GM21528 (cell line): ENCODE results near the gene CLDN3.
A peak's percentile ranks its signal among the peaks of the same experiment; 100 is the strongest.
"Not testable (repeated sequence)": the region's sequence is repeated elsewhere in the genome, so short reads cannot be mapped to it uniquely, and the experiment has no call there.

Experiments used
- ATAC-seq: cut with Tn5 transposase; IDR thresholded peaks from one replicate; pipeline ENCODE4 v1.9.1; 2021; ENCODE audit warnings: mild to moderate bottlenecking, moderate library complexity; ENCODE audit not compliant: unreplicated experiment, low FRiP score

CLDN3 gene

DNA sequence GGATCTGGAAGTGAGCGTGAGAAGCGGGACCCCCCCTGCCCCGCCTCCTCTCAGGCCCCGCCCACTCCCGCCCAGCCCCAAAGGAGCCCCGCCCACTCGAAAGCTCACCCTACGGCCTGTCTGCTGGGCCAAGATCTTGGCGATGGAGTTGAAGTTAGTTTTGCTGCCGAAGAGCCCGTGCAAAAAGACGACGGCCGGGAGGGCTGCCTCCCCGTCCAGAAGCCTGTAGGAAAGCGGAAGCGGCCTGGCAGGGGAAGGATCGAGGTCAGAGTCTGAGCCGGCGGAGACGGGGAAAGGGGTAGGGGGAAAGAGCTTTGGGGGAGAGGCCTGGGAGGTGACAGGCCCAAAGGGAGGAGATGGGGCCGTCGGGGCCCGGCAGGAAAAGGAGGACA, 31.9 kb downstream of the CLDN3 start:
- ATAC-seq: peak; percentile 13

DNA sequence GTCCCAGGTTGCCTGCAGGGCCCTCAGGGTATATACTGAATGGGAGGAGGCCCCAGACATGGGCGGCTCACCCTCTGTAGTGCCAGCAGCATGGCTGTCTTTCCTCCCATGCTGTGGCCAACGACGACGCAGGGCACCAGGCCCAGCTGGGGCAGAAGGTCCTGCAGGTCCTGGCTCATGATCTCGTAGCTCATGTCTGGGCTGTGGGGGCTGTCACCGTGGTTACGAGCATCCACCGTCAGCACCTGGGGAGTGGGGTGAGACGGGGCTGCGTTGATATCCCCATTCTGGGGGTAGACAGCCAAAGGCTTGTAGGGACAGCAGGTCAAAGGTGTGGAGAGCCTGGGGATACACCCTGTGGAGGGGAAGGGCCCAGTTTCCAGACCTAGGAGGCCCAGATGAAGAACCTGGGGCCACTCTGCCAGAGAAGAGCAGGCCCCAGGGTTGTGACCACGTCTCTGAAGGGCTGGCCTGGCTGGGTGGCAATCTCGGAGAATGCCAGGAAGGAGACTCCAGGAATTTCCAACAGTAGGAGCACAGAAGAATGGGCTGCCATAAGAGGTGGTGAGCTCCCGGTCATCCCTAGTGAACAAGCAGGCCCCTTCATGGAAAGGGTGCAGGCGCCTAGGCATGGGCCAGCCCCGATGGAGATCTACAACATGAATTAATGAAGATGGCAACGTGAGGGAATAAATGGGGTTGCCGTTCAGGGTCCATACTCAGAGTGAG, 32.4 kb downstream of the CLDN3 start:
- no peak for ATAC-seq

DNA sequence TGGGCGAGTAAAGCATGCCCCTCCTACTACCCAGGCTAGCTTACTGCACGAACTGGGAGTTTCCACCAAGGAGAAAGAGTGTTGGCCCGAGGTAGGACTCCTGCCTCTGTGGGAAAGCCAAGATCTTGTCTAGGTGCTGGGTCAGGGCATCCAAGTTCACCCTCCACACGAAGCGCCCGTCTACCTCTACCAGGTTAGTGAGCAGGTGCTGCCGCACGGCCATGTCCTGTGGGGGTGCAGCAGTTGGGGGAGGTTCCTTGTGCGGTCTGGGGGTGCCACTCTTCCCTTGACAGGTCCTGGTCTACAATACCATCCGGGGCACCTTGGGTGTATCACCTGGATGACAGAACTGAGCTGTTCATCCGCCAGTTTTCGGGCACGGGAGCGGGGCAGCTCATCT, 33.2 kb downstream of the CLDN3 start:
- ATAC-seq: no peak

DNA sequence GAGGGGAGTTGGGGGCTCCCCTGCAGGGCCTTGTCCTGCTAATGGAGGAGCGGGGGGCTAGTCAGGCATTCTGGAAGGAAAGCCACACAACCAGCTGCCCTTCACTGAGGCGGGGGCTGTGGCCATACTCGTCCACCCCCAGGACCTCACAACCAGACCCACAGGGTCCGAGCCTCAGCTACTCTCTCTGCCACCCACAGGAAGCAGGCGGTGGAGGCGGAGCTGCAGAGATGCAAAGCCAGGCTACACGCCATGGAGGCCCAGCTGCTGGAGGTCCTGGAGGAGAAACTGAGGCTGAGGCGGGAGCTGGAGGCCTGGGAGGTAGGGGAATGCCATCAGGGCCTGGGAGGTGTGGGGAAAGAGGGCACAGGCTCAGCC, 34.6 kb downstream of the CLDN3 start:
- ATAC-seq: no peak

DNA sequence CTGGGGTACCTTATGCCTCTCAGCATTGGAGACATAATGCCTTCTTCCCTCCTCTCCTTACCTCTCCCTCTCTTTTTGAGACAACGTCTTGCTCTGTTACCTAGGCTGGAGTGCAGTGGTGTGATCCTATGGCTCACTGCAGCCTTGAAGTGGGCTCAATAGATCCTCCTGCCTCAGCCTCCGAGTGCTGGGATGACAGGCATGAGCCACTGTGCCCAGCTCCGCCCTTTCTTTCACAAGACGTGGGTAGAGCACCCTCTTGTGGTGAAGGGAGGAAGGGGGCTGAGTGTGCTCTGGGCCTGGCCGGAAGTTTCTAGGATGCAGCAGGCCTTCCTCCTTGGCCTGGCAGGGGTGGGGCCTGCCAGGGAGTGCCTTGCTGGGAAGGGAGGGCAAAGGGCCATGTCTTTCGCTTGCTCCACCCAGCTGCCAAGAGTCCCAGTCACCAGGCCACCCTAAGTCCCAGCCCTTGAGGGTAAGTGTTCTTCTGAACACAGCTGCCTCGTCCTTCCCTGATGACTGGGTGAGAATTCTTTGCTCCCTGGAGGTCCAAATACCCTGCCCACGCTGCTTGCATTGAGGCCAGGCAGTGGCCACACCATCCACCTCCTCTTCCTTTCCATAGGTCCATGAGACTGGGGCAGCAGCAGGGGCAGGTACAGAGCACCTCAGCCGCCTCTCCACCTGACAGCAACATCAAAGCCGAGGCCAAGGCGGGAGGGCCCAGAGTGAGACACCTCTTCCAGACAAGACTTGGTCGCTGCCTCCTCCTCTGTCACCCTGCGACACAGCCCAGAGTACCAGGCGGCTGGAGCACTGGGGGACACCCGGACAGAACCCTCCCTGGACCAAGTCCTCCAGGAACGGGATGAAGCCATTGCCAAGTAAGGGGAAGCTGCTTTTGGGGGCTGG, 35.2 kb downstream of the CLDN3 start:
- no peak for ATAC-seq

DNA sequence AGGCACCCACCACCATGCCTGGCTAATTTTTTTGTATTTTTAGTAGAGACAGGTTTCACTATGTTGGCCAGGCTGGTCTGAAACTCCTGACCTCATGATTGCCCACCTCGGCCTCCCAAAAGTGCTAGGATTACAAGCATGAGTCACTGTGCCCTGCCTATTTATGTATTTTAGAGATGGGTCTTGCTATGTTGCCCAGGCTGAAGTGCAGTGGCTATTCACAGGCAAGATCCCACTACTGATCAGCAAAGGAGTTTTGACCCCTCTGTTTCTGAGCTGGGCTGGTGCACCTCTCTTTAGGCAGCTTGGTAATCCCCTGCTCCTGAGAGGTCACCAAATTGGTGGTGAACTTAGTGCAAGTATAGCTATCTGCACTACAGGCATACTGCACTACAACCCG, 37.7 kb downstream of the CLDN3 start:
- ATAC-seq: no peak

DNA sequence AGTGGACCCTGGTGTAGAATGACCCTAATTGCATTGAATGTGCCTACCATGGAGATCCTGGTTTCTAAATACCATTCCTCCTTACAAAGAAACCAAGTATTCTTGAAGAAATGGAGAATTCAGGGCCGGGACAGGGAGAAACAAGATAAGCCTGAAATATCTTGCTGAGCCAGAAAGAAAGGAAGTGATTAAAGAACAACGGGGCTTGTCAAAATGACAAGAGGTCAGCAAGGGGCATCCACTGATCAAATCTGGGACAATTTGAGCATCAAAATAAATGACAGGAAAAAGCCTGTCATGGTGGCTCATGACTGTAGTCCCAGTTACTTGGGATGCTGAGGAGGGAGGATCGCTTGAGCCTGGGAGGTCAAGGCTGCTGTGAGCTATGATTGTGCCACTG, 39.6 kb downstream of the CLDN3 start:
- ATAC-seq: no peak

DNA sequence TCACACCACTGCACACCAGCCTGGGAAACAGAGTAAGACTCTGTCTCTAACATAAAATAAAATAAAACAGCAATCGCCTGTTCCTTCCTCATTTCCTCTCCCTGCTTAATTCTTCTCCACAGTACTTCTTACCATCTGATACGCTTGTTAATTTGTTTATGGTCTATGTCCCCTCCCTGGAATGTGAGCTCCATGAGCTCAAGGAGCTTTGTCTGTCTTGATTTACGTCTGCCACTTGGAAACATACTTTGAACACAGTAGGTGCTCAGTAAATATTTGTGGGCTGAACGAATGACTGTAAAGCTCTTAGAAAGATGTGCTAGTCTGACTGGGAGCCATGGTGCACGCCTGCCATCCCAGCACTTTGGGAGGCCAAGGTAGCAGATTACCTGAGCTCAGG, 41.5 kb downstream of the CLDN3 start:
- no peak for ATAC-seq

DNA sequence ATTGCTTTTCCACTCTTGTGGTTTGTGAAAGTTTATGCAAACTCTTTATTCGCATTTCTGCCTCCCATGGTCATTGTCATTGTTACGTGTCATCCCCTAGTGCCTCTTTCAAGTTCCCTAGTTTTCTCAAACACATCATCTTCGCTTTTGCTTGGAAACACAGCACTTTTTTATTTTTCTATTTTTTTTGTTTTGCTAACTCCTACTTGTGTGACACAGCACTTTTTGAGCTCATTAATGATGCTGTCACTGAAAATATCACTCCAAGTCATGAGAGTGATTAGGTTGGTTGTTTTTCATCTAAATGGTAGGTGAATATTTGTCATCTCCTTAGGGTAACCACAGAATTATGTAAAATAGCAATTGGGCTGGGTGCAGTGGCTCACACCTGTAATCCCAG, 42.1 kb downstream of the CLDN3 start:
- no peak for ATAC-seq

DNA sequence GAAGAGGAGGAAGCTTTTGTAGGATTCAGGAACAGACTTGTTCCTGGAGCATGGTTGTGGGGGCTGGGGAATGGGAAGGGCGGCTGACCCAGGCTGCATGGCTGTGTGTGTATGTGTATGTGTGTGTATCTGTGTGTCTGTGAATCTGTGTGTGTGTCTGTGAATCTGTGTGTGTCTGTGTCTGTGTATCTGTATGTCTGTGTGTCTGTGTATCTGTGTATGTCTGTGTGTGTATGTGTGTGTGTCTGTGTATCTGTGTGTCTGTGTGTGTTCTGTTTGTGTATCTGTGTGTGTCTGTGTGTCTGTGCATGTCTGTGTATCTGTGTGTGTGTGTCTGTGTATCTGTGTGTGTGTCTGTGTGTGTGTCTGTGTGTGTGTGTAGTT, 44.0 kb downstream of the CLDN3 start:
- peak; percentile 38 for ATAC-seq

DNA sequence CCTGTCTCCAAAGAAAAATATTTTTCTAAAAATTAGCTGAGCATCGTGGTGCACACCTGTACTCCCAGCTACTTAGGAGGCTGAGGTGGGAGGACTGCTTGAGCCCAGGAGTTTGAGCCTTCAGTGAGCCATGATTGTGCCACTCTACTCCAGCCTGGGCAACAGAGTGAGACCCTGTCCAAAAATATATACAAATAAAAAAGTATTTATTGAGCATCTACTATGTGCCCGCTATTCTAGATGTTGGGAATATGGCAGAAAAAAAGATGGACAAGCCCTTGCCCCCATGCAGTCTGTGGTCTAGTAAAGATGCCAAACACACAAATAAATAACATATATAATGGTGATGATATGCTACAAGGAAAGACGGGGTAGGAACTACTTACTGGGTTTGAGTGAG, 46.3 kb downstream of the CLDN3 start:
- ATAC-seq: no peak

DNA sequence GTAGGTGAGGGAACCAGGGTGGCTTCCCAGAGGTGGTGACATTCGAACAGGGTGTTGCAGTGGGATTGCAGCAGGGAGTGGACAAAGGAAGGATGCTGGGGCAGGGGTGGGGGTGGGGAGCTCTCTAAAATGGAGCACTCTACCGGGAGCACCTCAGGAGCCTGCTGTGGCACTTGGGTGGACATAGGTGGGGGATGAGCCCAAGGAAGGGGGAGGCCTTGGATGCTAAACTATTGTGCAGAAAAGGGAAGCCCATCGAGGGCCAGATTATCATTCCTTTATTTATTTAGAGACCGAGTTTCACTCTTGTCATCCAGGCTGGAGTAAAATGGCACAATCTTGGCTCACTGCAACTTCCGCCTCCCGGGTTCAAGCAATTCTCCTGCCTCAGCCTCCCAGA, 47.3 kb downstream of the CLDN3 start:
- no peak for ATAC-seq

DNA sequence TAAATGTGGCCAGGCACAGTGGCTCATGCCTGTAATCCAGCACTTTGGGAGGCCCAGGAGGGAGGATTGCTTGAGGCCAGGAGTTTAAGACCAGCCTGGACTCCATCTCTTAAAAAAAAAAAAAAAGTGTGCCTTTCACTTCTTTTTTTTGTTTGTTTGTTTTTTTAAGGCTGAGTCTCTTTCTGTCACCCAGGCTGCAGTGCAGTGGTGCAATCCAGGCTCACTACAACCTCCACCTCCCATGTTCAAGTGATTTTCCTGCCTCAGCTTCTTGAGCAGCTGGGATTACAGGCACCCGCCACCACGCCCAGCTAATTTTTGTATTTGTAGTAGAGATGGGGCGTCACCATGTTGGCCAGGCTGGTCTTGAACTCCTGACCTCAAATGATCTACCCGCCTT, 47.9 kb downstream of the CLDN3 start:
- ATAC-seq: not testable (repeated sequence)

DNA sequence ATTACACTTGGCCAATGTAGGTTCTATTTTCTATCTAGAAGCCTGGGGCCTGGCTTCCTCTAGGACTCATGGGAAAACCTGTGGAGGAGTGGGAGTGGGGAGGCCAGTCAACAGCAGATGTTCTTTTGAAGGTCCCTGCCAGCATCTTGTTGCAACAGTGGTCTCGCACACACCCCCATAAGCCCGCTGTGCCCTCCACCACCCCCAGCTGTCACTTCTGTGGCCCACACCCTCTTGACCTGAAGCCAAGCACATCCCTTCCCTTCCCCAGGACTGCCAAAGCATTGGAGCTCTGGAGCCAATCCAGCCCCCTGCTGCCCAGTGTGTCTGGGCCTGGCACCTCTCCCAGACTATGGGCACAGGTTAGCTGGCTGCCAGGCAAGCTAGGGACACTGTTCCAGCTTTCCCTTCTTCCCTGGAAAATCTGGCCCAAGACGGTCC, 48.7 kb downstream of the CLDN3 start:
- no peak for ATAC-seq

DNA sequence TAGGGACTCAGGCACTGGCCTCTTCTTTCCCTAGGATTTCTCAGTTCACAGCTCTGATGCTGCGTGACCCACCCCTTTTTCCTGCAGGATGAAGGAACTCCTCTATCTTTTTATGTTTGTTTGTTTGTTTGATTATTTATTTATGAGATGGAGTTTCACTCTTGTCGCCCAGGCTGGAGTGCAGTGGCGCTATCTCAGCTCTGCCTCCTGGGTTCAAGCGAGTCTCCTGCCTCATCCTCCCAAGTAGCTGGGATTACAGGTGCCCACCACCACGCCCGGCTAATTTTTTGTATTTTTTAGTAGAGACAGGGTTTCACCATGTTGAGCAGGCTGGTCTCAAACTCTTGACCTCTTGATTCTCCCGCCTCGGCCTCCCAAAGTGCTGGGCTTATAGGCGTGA, 49.6 kb downstream of the CLDN3 start:
- not testable (repeated sequence) for ATAC-seq

DNA sequence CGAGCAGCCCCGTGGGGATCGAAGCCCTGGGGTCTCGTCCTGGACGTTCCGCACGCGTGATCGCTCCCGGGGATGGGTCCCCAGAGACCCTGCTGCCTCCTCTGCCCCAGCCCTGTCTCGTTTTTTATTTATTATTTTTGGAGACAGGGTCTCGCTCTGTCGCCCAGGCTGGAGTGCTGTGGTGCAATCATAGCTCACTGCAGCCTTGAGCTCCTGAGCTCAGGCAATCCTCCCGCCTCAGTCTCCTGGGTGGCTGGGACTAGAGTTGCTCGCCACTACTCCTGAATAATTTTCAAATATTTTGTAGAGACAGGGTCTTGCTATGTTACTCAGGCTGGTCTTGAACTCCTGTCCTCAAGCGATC, 50.3 kb downstream of the CLDN3 start:
- ATAC-seq: no peak
